Activated CD8-positive, alpha-beta memory T cell treated with anti-CD3 and anti-CD28 coated beads for 1 hour (primary cell): ENCODE results near the gene CIRBP.
A peak's percentile ranks its signal among the peaks of the same experiment; 100 is the strongest.

Experiments used
- DNase-seq, 2 donors: peaks; one replicate each; pipeline ENCODE4 v3.0.0-alpha.2; 2020; ENCODE audit warnings: low read depth in 1 of 2; ENCODE audit errors: extremely low read depth in 1 of 2

The CIRBP gene

DNA sequence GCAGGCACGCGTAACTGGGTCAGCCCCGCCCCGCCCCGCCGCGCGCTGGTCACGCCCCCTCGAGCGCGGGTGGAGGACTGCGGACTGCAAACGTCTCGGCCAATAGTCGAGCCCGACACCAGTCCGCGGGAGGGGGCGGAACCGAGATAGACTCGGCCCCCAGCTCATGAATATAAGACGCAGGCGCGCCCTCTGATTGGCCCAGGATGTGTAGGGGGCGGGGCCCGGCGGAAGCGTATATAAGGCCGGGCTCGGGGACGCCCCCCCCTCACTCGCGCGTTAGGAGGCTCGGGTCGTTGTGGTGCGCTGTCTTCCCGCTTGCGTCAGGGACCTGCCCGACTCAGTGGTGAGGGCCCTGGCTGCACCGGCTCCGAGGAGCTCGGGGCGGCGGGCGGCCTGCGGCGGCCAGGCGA is at the start of gene CIRBP:
TSS of gene CIRBP (plus strand) at position 268 of the 413 bp plus-strand sequence. CDS start 1,602 bp downstream, outside the sequence.
- DNase-seq = peak; percentile 98 to 99

GRCh38 chr19:1219786-1220476 is 49.2 kb upstream of the CIRBP start:
- no peak for DNase-seq

DNA sequence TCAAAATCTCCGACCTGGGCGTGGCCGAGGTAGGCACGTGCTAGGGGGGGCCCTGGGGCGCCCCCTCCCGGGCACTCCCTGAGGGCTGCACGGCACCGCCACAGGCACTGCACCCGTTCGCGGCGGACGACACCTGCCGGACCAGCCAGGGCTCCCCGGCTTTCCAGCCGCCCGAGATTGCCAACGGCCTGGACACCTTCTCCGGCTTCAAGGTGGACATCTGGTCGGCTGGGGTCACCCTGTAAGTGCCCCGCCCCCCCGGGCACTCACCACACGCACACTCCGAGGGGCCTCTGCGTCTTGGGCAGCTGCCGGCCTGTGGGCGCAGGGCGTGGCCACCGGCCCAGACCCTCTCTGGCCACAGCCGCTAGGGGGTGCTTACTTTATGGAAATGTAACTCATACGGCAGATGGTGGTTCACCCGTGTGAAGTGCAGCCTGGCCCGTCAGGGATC is 48.6 kb upstream of the CIRBP start:
- DNase-seq = no peak

GRCh38 chr19:1220976-1221903 is 47.9 kb upstream of the CIRBP start:
- DNase-seq = no peak

GRCh38 chr19:1221904-1222255 is 47.3 kb upstream of the CIRBP start:
- DNase-seq = no peak

DNA sequence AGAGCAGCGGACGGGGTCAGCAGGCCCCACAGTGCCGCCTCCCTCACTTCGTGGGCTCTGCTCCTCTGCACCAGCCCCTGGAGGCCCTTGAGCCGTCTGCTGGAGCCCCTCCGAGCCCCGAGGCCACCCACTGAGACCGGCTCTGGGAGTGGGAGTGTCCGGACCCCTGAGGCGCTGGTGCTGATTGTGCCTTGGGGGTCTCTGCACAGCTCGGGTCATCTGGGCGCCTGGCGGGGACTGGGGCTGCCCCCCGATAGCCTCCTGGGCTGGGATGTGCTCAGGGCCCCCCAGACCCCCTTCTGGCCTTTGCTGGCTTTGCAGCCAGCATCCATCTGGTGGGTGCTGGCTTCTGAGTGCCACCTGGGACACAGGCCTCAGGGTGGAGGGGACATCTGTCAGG is 46.7 kb upstream of the CIRBP start:
- no peak for DNase-seq

- DNase-seq = no peak
Observed at GRCh38 chr19:1223018-1223855, 45.9 kb upstream of the CIRBP start.

- no peak for DNase-seq
Observed at GRCh38 chr19:1224047-1224825, 44.9 kb upstream of the CIRBP start.

DNA sequence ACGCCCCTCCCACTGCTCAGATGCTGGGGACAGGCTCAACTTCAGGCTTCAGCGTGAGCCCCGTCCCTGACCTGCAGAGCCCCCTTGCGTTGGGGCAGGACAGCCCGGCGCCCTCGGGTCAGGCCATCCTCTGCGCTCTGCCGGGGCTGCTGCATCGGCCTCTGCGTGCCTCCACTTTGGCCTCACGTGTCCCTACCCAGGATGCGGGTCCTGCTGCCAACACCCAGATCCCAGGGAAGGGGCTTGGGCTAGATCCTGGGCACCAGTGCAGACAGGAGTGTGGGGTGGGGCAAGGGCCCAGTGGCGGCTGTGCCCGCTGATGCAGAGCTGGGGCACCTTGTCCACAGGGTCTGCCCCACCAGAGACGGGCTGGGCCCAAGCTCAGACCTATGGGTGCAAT is 44.3 kb upstream of the CIRBP start:
- no peak for DNase-seq

DNA sequence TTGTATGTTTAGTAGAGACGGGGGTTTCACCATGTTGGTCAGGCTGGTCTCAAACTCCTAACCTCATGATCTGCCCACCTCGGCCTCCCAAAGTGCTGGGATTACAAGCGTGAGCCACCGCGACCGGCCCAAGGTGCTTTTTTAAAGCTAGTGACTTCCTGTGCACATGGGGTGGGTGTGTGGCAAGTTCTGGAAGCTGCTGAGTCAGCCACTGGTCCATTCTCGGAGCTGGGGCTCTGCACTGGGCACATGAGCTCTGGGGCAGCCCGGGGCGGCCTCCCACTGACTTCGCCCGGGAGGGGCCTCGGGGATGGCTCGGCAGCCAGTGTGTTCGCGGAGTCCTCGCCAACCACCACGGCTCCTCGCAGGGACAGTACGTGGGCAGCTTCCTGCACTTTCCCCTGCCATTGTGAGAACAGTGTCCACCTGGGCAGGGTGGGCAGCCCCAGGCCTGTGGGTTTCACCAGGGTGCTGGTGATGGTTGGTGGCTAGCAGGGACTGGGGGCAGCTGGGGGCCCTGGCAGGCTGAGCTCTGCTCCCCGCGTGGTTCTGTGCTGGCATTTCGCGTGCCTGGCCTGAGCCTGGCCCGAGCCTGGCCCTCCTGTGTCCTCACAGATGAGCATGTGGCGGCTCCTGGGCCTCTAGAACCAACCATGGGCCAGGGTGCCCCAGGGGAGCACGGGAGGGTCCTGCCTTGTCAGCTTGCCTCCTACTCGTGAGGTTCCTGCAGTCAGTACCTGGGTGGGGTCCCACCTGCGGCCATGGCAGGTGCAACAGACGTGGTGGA is 43.5 kb upstream of the CIRBP start:
- DNase-seq = no peak

GRCh38 chr19:1226227-1226518 is 43.0 kb upstream of the CIRBP start:
- no peak for DNase-seq

DNA sequence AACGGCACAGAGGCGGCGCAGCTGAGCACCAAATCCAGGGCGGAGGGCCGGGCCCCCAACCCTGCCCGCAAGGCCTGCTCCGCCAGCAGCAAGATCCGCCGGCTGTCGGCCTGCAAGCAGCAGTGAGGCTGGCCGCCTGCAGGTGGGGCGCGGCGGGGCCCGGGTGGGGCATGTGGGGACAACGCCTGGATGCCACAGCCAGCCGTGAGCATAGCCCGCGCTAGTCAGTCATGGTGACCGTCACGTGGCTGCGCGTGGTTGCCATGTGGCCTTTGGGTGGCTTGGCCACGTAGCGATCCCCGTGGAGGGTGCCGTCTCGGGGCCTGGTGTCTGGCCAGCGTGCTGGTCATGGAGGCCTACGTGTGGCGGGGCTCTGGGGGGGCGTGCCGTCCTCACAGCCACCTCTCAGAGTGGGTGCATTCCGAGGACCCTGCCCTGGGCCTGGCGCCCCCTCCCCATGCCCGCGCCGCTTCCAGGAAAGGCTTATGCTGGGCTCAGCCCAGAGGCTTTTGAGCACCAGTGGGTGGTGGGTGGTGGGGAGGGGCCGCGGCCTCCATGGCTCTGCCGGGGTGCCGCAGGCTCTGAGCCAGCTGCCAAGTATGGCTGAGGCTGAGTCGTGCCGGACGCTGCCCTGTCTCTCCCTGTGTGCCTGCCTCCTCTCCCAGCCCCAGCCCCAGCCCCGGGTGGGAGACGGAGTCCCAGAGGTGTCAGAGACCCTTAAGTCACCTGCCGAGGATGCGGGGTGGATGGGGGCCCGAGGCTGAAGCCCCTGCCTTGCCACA is 42.4 kb upstream of the CIRBP start:
- no peak for DNase-seq

GRCh38 chr19:1227304-1228054 is 41.7 kb upstream of the CIRBP start:
- no peak for DNase-seq

DNA sequence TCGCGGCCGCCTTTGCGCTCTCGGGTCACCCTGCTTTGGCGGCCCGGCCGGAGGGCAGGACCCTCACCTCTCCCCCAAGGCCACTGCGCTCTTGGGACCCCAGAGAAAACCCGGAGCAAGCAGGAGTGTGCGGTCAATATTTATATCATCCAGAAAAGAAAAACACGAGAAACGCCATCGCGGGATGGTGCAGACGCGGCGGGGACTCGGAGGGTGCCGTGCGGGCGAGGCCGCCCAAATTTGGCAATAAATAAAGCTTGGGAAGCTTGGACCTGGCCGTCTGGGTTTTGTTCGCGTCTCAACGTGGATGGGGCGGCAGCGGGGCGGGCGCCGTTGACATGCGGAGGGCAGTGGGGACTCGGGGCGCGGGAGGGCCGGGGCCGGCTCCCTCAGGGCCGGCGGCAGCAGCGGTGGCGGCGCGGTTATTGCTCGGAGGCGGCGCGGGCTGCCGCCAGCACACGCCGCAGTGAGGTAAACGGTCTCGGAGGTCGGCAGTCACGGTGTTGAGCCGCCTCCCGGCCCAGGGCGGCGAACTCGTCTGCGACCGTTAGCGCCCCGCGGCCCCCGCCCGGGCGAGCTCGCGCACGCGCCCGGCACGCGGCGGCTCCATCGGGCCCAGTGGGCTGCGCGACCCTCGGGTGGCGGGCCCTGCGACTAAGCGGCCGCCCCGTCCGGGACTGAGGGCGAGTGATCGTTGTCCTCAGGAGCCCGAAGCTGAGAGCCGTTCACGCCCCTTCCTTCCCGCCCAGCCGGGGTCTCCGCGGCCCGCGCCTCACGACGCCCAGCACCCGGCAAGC is 40.8 kb upstream of the CIRBP start:
- DNase-seq = no peak

GRCh38 chr19:1229056-1229923 is 39.8 kb upstream of the CIRBP start:
- DNase-seq = no peak

- no peak for DNase-seq
Observed at GRCh38 chr19:1229924-1230782, 39.0 kb upstream of the CIRBP start.
